ENCODE results near the gene CEACAM6. TPM values are rescaled to one million over a fixed set of nuclear protein-coding genes. Genes with fewer than 3 reads are reported as not detected.

Gene CEACAM6
- total and polyA plus RNA-seq, 2 donors from 2014 or later: not detected

DNA sequence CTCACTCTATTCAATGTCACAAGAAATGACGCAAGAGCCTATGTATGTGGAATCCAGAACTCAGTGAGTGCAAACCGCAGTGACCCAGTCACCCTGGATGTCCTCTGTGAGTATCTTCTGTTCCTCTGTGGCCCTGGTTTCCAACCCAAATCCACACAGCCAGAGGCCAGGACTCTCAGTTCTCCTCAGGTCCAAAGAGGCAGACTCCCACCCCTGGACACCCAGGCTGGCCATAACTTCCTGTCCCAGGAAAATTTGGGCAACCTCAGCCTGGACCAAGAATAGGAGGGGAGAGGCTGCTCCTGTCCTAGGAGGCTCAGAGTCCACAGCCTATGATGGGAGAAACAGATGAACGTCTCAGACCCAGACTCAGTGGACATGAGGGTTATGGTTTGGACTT lies 35.2 kb upstream of the CEACAM6 start:
- no peaks in the 10 kb centered on the region for H3K27me3 ChIP-seq (ENCODE audit: control insufficient read depth, insufficient read depth, low read length)
- TF ChIP-seq, protein P1, sequence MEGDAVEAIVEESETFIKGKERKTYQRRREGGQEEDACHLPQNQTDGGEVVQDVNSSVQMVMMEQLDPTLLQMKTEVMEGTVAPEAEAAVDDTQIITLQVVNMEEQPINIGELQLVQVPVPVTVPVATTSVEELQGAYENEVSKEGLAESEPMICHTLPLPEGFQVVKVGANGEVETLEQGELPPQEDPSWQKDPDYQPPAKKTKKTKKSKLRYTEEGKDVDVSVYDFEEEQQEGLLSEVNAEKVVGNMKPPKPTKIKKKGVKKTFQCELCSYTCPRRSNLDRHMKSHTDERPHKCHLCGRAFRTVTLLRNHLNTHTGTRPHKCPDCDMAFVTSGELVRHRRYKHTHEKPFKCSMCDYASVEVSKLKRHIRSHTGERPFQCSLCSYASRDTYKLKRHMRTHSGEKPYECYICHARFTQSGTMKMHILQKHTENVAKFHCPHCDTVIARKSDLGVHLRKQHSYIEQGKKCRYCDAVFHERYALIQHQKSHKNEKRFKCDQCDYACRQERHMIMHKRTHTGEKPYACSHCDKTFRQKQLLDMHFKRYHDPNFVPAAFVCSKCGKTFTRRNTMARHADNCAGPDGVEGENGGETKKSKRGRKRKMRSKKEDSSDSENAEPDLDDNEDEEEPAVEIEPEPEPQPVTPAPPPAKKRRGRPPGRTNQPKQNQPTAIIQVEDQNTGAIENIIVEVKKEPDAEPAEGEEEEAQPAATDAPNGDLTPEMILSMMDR (IDR thresholded peaks at IDR 0.05; ENCODE audit: borderline replicate concordance, extremely low read depth, insufficient read depth): no peak
- no peak for DNase-seq
- no peak overlapping the region for H3K27ac ChIP-seq (ENCODE audit: low read depth in 2 of 2, low read length in 2 of 2)
- no peak overlapping the region for H3K9ac ChIP-seq (ENCODE audit: low read length in 3 of 3)
- intact Hi-C loops (cut with DNase I): no loop called here
- FAIRE-seq: no peak
- H3K4me1 ChIP-seq (ENCODE audit: control insufficient read depth in 2 of 3, insufficient read depth in 2 of 3, low read depth in 1 of 3, low read length in 3 of 3): no peaks in the 10 kb centered on the region
- H3K9me3 ChIP-seq (ENCODE audit: control insufficient read depth in 2 of 3, insufficient read depth in 1 of 3, low read length in 3 of 3): no peaks in the 10 kb centered on the region
- H3K36me3 ChIP-seq (ENCODE audit: control insufficient read depth in 2 of 3, insufficient read depth in 3 of 3, low read length in 3 of 3): no peaks in the 10 kb centered on the region
- no peak overlapping the region for H3K4me3 ChIP-seq (ENCODE audit: low read length in 3 of 3)

- intact Hi-C loops (cut with DNase I): no loop called here
- TF ChIP-seq, protein P1 (IDR thresholded peaks at IDR 0.05; ENCODE audit: borderline replicate concordance, extremely low read depth, insufficient read depth): no peak
- DNase-seq (no peak), FAIRE-seq (no peak)
- Histone ChIP-seq H3K9ac (ENCODE audit: low read length in 3 of 3) (no peak overlapping the region), H3K9me3 (ENCODE audit: control insufficient read depth in 2 of 3, insufficient read depth in 1 of 3, low read length in 3 of 3) (no peaks in the 10 kb centered on the region), H3K36me3 (ENCODE audit: control insufficient read depth in 2 of 3, insufficient read depth in 3 of 3, low read length in 3 of 3) (no peaks in the 10 kb centered on the region), H3K27ac (ENCODE audit: low read depth in 2 of 2, low read length in 2 of 2) (no peak overlapping the region), H3K27me3 (ENCODE audit: control insufficient read depth, insufficient read depth, low read length) (no peaks in the 10 kb centered on the region), H3K4me1 (ENCODE audit: control insufficient read depth in 2 of 3, insufficient read depth in 2 of 3, low read depth in 1 of 3, low read length in 3 of 3) (no peaks in the 10 kb centered on the region), H3K4me3 (ENCODE audit: low read length in 3 of 3) (no peak overlapping the region)
These were observed 28.8 kb upstream of the CEACAM6 start for GRCh38 chr19:41726493-41726892.

DNA sequence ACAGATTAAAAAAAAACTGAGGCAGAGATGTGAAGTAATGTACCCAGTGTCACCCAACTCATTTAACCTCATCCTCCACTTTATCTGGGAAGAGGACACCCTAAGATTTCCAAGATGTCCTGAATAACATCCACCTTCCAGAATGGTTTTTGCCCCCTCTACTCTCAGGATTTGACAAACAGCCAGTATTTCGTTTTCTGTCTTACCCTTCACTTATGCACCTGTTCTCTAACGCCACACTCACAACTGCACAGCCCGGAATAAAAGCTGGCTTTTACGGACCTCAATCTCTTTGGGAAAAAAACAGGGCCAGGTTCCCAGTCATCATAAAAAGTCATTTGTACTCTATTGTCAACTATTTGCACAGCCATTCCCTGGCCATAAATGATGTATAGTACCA lies 21.2 kb upstream of the CEACAM6 start:
- H3K4me3 ChIP-seq (ENCODE audit: low read length in 3 of 3): no peak overlapping the region
- TF ChIP-seq, protein P1 (IDR thresholded peaks at IDR 0.05; ENCODE audit: borderline replicate concordance, extremely low read depth, insufficient read depth): no peak
- H3K36me3 ChIP-seq (ENCODE audit: control insufficient read depth in 2 of 3, insufficient read depth in 3 of 3, low read length in 3 of 3): no peaks in the 10 kb centered on the region
- intact Hi-C loops (cut with DNase I): no loop called here
- H3K27ac ChIP-seq (ENCODE audit: low read depth in 2 of 2, low read length in 2 of 2): no peak overlapping the region
- no peaks in the 10 kb centered on the region for H3K9me3 ChIP-seq (ENCODE audit: control insufficient read depth in 2 of 3, insufficient read depth in 1 of 3, low read length in 3 of 3)
- H3K27me3 ChIP-seq (ENCODE audit: control insufficient read depth, insufficient read depth, low read length): no peaks in the 10 kb centered on the region
- DNase-seq (no peak), FAIRE-seq (no peak)
- H3K4me1 ChIP-seq (ENCODE audit: control insufficient read depth in 2 of 3, insufficient read depth in 2 of 3, low read depth in 1 of 3, low read length in 3 of 3): no peaks in the 10 kb centered on the region
- no peak overlapping the region for H3K9ac ChIP-seq (ENCODE audit: low read length in 3 of 3)

- Histone ChIP-seq H3K9me3 (ENCODE audit: control insufficient read depth in 2 of 3, insufficient read depth in 1 of 3, low read length in 3 of 3) (no peaks in the 10 kb centered on the region), H3K27me3 (ENCODE audit: control insufficient read depth, insufficient read depth, low read length) (no peaks in the 10 kb centered on the region), H3K27ac (ENCODE audit: low read depth in 2 of 2, low read length in 2 of 2) (no peak overlapping the region), H3K9ac (ENCODE audit: low read length in 3 of 3) (no peak overlapping the region), H3K4me3 (ENCODE audit: low read length in 3 of 3) (no peak overlapping the region), H3K4me1 (ENCODE audit: control insufficient read depth in 2 of 3, insufficient read depth in 2 of 3, low read depth in 1 of 3, low read length in 3 of 3) (no peaks in the 10 kb centered on the region), H3K36me3 (ENCODE audit: control insufficient read depth in 2 of 3, insufficient read depth in 3 of 3, low read length in 3 of 3) (no peaks in the 10 kb centered on the region)
- DNase-seq (no peak), FAIRE-seq (no peak)
- TF ChIP-seq, protein P1 (IDR thresholded peaks at IDR 0.05; ENCODE audit: borderline replicate concordance, extremely low read depth, insufficient read depth): no peak
- intact Hi-C loops (cut with DNase I): no loop called here
These were observed 20.7 kb upstream of the CEACAM6 start for GRCh38 chr19:41734585-41734984.

Data from kidney (tissue), 14 donors.